HL-60 (cell line): ENCODE data around the gene MYL7.

Experiments used
- DNase-seq, 2 experiments: peaks; one replicate each; pipeline ENCODE4 v3.0.0-alpha.2; 2010 to 2020; ENCODE audit warnings: low read depth in 1 of 2, low spot score in 1 of 2
- H3K27ac ChIP-seq: fragments of 250-450 bp; sonication (Bioruptor Pico); replicated peaks from 2 replicates; pipeline ENCODE4 v1.5.1; 2020; ENCODE audit warnings: mild to moderate bottlenecking, moderate library complexity
- H3K27me3 ChIP-seq: fragments of 250-450 bp; sonication (Bioruptor Pico); 2 replicates; pipeline ENCODE4 v1.5.1; 2021; ENCODE audit warnings: mild to moderate bottlenecking, moderate library complexity; ENCODE audit not compliant: insufficient read depth, poor library complexity, severe bottlenecking
- H3K4me3 ChIP-seq: replicated peaks from 2 replicates; pipeline ENCODE4 v1.5.1; 2011; ENCODE audit warnings: mild to moderate bottlenecking, control low read depth, low read length; ENCODE audit not compliant: insufficient read depth
- GABPA ChIP-seq: IDR thresholded peaks from 2 replicates; pipeline ENCODE4 v1.6.1; 2012; ENCODE audit warnings: low read depth
- POLR2AphosphoS5 ChIP-seq: IDR thresholded peaks from 2 replicates; pipeline ENCODE4 v1.6.1; 2012; ENCODE audit warnings: low read depth
- SPI1 ChIP-seq: IDR thresholded peaks from 2 replicates; pipeline ENCODE4 v1.6.1; 2012; ENCODE audit warnings: low read depth, mild to moderate bottlenecking, borderline replicate concordance
- TF ChIP-seq, protein P1 (sequence below): IDR thresholded peaks from 2 replicates; pipeline ENCODE4 v1.6.1; 2012; ENCODE audit warnings: low read depth; ENCODE audit not compliant: insufficient replicate concordance
- TF ChIP-seq, protein P2 (sequence below): IDR thresholded peaks from one replicate; pipeline ENCODE4 v1.5.1; 2011; ENCODE audit warnings: low read length, control low read depth, inconsistent platforms; ENCODE audit not compliant: insufficient read depth

The MYL7 gene

GRCh38 chr7:44112997-44113763 lies 28.0 kb downstream of the MYL7 start:
- Histone ChIP-seq H3K27me3 (no peaks in the 10 kb centered on the region), H3K4me3 (no peak overlapping the region), H3K27ac (no peak overlapping the region)
- DNase-seq = no peak
- TF ChIP-seq, protein P1, sequence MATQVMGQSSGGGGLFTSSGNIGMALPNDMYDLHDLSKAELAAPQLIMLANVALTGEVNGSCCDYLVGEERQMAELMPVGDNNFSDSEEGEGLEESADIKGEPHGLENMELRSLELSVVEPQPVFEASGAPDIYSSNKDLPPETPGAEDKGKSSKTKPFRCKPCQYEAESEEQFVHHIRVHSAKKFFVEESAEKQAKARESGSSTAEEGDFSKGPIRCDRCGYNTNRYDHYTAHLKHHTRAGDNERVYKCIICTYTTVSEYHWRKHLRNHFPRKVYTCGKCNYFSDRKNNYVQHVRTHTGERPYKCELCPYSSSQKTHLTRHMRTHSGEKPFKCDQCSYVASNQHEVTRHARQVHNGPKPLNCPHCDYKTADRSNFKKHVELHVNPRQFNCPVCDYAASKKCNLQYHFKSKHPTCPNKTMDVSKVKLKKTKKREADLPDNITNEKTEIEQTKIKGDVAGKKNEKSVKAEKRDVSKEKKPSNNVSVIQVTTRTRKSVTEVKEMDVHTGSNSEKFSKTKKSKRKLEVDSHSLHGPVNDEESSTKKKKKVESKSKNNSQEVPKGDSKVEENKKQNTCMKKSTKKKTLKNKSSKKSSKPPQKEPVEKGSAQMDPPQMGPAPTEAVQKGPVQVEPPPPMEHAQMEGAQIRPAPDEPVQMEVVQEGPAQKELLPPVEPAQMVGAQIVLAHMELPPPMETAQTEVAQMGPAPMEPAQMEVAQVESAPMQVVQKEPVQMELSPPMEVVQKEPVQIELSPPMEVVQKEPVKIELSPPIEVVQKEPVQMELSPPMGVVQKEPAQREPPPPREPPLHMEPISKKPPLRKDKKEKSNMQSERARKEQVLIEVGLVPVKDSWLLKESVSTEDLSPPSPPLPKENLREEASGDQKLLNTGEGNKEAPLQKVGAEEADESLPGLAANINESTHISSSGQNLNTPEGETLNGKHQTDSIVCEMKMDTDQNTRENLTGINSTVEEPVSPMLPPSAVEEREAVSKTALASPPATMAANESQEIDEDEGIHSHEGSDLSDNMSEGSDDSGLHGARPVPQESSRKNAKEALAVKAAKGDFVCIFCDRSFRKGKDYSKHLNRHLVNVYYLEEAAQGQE = no peak
- TF ChIP-seq POLR2AphosphoS5 = peak; percentile 40; the same call in 1 of the 2 replicates

DNA sequence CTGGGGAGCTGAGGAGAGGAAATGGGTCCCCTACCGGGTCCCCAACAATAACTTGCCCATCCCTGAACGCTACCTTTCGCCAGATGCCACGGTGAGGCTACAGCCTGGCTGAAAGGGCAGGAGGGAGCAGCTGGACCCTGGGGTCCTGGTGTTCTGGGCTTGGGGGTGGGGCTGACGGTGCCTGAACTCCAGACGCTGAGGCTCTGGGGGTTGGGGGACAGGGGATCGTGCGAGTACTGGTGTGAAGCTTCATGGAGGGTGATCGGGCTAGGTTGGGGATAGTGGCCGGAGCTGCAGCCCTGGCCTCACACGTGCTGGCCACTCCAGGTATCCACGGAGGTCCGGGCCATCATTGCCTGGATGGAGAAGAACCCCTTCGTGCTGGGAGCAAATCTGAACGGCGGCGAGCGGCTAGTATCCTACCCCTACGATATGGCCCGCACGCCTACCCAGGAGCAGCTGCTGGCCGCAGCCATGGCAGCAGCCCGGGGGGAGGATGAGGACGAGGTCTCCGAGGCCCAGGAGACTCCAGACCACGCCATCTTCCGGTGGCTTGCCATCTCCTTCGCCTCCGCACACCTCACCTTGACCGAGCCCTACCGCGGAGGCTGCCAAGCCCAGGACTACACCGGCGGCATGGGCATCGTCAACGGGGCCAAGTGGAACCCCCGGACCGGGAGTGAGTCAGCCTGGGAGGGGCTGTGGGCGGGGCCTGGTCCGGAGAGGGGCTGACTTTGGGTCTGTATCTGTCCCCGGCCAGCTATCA lies 28.7 kb downstream of the MYL7 start:
- Histone ChIP-seq H3K27ac (no peak overlapping the region), H3K27me3 (no peaks in the 10 kb centered on the region), H3K4me3 (no peak overlapping the region)
- TF ChIP-seq, protein P2, sequence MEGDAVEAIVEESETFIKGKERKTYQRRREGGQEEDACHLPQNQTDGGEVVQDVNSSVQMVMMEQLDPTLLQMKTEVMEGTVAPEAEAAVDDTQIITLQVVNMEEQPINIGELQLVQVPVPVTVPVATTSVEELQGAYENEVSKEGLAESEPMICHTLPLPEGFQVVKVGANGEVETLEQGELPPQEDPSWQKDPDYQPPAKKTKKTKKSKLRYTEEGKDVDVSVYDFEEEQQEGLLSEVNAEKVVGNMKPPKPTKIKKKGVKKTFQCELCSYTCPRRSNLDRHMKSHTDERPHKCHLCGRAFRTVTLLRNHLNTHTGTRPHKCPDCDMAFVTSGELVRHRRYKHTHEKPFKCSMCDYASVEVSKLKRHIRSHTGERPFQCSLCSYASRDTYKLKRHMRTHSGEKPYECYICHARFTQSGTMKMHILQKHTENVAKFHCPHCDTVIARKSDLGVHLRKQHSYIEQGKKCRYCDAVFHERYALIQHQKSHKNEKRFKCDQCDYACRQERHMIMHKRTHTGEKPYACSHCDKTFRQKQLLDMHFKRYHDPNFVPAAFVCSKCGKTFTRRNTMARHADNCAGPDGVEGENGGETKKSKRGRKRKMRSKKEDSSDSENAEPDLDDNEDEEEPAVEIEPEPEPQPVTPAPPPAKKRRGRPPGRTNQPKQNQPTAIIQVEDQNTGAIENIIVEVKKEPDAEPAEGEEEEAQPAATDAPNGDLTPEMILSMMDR = no peak
- TF ChIP-seq POLR2AphosphoS5 (no peak; the same call in 1 of the 2 replicates), GABPA (no peak), SPI1 (no peak)
- TF ChIP-seq, protein P1 = no peak
- no peak for DNase-seq

DNA sequence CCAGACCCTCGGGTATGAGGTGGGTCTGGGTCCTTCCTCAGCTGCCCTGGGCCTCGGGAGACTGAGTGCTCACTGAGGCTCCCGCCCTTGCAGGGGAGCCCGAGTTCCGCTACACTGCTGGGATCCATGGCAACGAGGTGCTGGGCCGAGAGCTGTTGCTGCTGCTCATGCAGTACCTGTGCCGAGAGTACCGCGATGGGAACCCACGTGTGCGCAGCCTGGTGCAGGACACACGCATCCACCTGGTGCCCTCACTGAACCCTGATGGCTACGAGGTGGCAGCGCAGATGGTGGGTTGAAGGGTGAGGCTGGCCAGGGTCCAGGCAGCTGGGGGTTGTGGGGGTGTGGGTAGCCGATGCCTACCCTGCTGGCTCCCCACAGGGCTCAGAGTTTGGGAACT lies 29.4 kb downstream of the MYL7 start:
- H3K27ac ChIP-seq = no peak overlapping the region
- DNase-seq = no peak
- no peak overlapping the region for H3K4me3 ChIP-seq
- TF ChIP-seq, protein P1 = no peak
- TF ChIP-seq POLR2AphosphoS5 (no peak), SPI1 (no peak), GABPA (no peak)
- TF ChIP-seq, protein P2 = no peak
- H3K27me3 ChIP-seq = no peaks in the 10 kb centered on the region
